Measurements from ENCODE around the gene NPIPB2.
"Not testable (repeated sequence)": the region's sequence is repeated elsewhere in the genome, so short reads cannot be mapped to it uniquely, and the experiment has no call there.

The NPIPB2 gene

GRCh38 chr16:11941945-11942344 is at the start of gene NPIPB2:
NPIPB2 (minus strand) TSS chr16:11942045; CDS start chr16:11942045, 0 bp downstream.
- DNase-seq (ENCODE audit: low read depth): not testable (repeated sequence)

GRCh38 chr16:11990702-11991390 is 49.0 kb upstream of the NPIPB2 start:
- DNase-seq (ENCODE audit: low read depth): no peak

GRCh38 chr16:11988258-11988978 is 46.6 kb upstream of the NPIPB2 start:
- DNase-seq (ENCODE audit: low read depth): no peak

GRCh38 chr16:11986521-11987057 is 44.7 kb upstream of the NPIPB2 start:
- peak; percentile 52 for DNase-seq (ENCODE audit: low read depth)

GRCh38 chr16:11985250-11985649 is 43.4 kb upstream of the NPIPB2 start:
- DNase-seq (ENCODE audit: low read depth): peak; percentile 10

GRCh38 chr16:11980136-11980844 is 38.4 kb upstream of the NPIPB2 start:
- DNase-seq (ENCODE audit: low read depth): no peak

- DNase-seq (ENCODE audit: low read depth): no peak
Measured at GRCh38 chr16:11979013-11979672, 37.3 kb upstream of the NPIPB2 start.

- no peak for DNase-seq (ENCODE audit: low read depth)
Measured at GRCh38 chr16:11978080-11978479, 36.2 kb upstream of the NPIPB2 start.

GRCh38 chr16:11977376-11978041 is 35.7 kb upstream of the NPIPB2 start:
- DNase-seq (ENCODE audit: low read depth): peak; percentile 93

- no peak for DNase-seq (ENCODE audit: low read depth)
Measured at GRCh38 chr16:11976850-11977375, 35.1 kb upstream of the NPIPB2 start.

- DNase-seq (ENCODE audit: low read depth): no peak
Measured at GRCh38 chr16:11973070-11973469, 31.2 kb upstream of the NPIPB2 start.

GRCh38 chr16:11972128-11972527 is 30.3 kb upstream of the NPIPB2 start:
- peak; percentile 11 for DNase-seq (ENCODE audit: low read depth)

- DNase-seq (ENCODE audit: low read depth): not testable (repeated sequence)
Measured at GRCh38 chr16:11970292-11970691, 28.4 kb upstream of the NPIPB2 start.

GRCh38 chr16:11968577-11968976 is 26.7 kb upstream of the NPIPB2 start:
- DNase-seq (ENCODE audit: low read depth): no peak

- DNase-seq (ENCODE audit: low read depth): no peak
Measured at GRCh38 chr16:11967195-11967911, 25.5 kb upstream of the NPIPB2 start.

GRCh38 chr16:11966173-11966572 is 24.3 kb upstream of the NPIPB2 start:
- no peak for DNase-seq (ENCODE audit: low read depth)

- peak; percentile 35 for DNase-seq (ENCODE audit: low read depth)
Measured at GRCh38 chr16:11964761-11965551, 23.1 kb upstream of the NPIPB2 start, which contains the start of gene TNFRSF17. TNFRSF17 (plus strand) TSS chr16:11965210; CDS start chr16:11965325, 115 bp downstream.

- DNase-seq (ENCODE audit: low read depth): no peak
Measured at GRCh38 chr16:11963706-11964105, 21.9 kb upstream of the NPIPB2 start.

- DNase-seq (ENCODE audit: low read depth): not testable (repeated sequence)
Measured at GRCh38 chr16:11962978-11963377, 21.1 kb upstream of the NPIPB2 start.

- not testable (repeated sequence) for DNase-seq (ENCODE audit: low read depth)
Measured at GRCh38 chr16:11962457-11962856, 20.6 kb upstream of the NPIPB2 start.

Measured in EH (cell line).